Prostate gland (tissue), 2 donors: Measurements from ENCODE around the gene PDGFD.

Source experiments
- CTCF ChIP-seq, 4 experiments: fragments of 200-600 bp in 2 of 4; fragments of 450-650 bp in 2 of 4; sonication (generic) in 2 of 4; IDR thresholded peaks; 1 replicate in 3 of 4; 2 replicates in 1 of 4; pipeline ENCODE4 v1.5.1; 2016 to 2019; ENCODE audit warnings: antibody characterized with exemption in 4 of 4, mild to moderate bottlenecking in 2 of 4, moderate library complexity in 2 of 4
- POLR2A ChIP-seq: fragments of 450-650 bp; IDR thresholded peaks from one replicate; pipeline ENCODE4 v1.6.1; 2016; ENCODE audit warnings: antibody characterized with exemption, mild to moderate bottlenecking
- POLR2AphosphoS5 ChIP-seq: sonication (generic); formaldehyde crosslinking; IDR thresholded peaks from one replicate; pipeline ENCODE4 v1.6.1; 2017; ENCODE audit warnings: antibody characterized with exemption

GRCh38 chr11:104046331-104046730, 117.6 kb downstream of the PDGFD start:
- no peak for TF ChIP-seq CTCF (IDR thresholded peaks at IDR 0.05)
- TF ChIP-seq POLR2A = no peak
- no peak for TF ChIP-seq POLR2AphosphoS5
